Astrocyte (in vitro differentiated cells and primary cell): Measurements from ENCODE around the gene MOCS3. TPM values are rescaled to one million over a fixed set of nuclear protein-coding genes. Genes with fewer than 3 reads are reported as not detected.

Experiments used
- DNase-seq: peaks from one replicate; pipeline ENCODE4 v3.0.0-alpha.2; 2010; ENCODE audit warnings: low read depth
- FAIRE-seq: peaks from 2 replicates; lab custom pipeline; 2011; peaks lifted over from hg19 to GRCh38; lab: Jason Lieb, UNC
- H2AFZ ChIP-seq: 2 replicates; pipeline ENCODE4 v1.6.0; 2012; ENCODE audit warnings: low read depth, low read length, inconsistent platforms
- H3K27ac ChIP-seq: 2 replicates; pipeline ENCODE4 v1.5.1; 2011; ENCODE audit warnings: low read depth, low read length, inconsistent platforms
- H3K27me3 ChIP-seq: 2 replicates; pipeline ENCODE4 v1.6.0; 2011; ENCODE audit warnings: low read length, inconsistent platforms; ENCODE audit not compliant: insufficient read depth
- H3K36me3 ChIP-seq: 2 replicates; pipeline ENCODE4 v1.5.1; 2011; ENCODE audit warnings: low read length, inconsistent platforms; ENCODE audit not compliant: insufficient read depth
- H3K4me1 ChIP-seq: 2 replicates; pipeline ENCODE4 v1.5.1; 2011; ENCODE audit warnings: low read length, inconsistent platforms; ENCODE audit not compliant: insufficient read depth
- H3K4me2 ChIP-seq: 2 replicates; pipeline ENCODE4 v1.6.0; 2012; ENCODE audit warnings: low read length, inconsistent platforms
- H3K4me3 ChIP-seq: 2 replicates; pipeline ENCODE4 v1.5.1; 2011; ENCODE audit warnings: low read depth, mild to moderate bottlenecking, low read length, inconsistent platforms; ENCODE audit not compliant: insufficient read depth
- H3K79me2 ChIP-seq: 2 replicates; pipeline ENCODE4 v1.6.0; 2012; ENCODE audit warnings: mild to moderate bottlenecking, low read length, inconsistent platforms; ENCODE audit not compliant: insufficient read depth
- H3K9ac ChIP-seq: 2 replicates; pipeline ENCODE4 v1.6.0; 2012; ENCODE audit warnings: mild to moderate bottlenecking, low read length, inconsistent platforms
- H3K9me3 ChIP-seq: 2 replicates; pipeline ENCODE4 v1.5.1; 2012; ENCODE audit warnings: low read depth, mild to moderate bottlenecking, low read length, inconsistent platforms; ENCODE audit not compliant: insufficient read depth
- H4K20me1 ChIP-seq: 2 replicates; pipeline ENCODE4 v1.6.0; 2012; ENCODE audit warnings: low read length, inconsistent platforms; ENCODE audit not compliant: insufficient read depth
- H3K27ac Mint-ChIP-seq: one replicate; pipeline ENCODE4 v1.8.0; 2021; ENCODE audit warnings: mild to moderate bottlenecking, mixed read lengths; ENCODE audit not compliant: unreplicated experiment
- H3K27me3 Mint-ChIP-seq: one replicate; pipeline ENCODE4 v1.8.0; 2021; ENCODE audit warnings: low read depth, mixed read lengths; ENCODE audit not compliant: unreplicated experiment
- H3K36me3 Mint-ChIP-seq: one replicate; pipeline ENCODE4 v1.8.0; 2021; ENCODE audit warnings: low read depth, mixed read lengths; ENCODE audit not compliant: unreplicated experiment
- H3K4me1 Mint-ChIP-seq: one replicate; pipeline ENCODE4 v1.8.0; 2021; ENCODE audit warnings: low read depth, mixed read lengths; ENCODE audit not compliant: unreplicated experiment
- H3K4me3 Mint-ChIP-seq: one replicate; pipeline ENCODE4 v1.8.0; 2021; ENCODE audit warnings: mild to moderate bottlenecking, moderate library complexity, mixed read lengths; ENCODE audit not compliant: unreplicated experiment
- H3K9me3 Mint-ChIP-seq: one replicate; pipeline ENCODE4 v1.8.0; 2021; ENCODE audit warnings: mild to moderate bottlenecking, mixed read lengths; ENCODE audit not compliant: unreplicated experiment
- CTCF ChIP-seq: IDR thresholded peaks from 2 replicates; pipeline ENCODE4 v1.5.1; 2011; ENCODE audit warnings: low read depth, mild to moderate bottlenecking, inconsistent platforms, low read length, moderate library complexity; ENCODE audit not compliant: insufficient read depth
- EZH2 ChIP-seq: IDR thresholded peaks from 2 replicates; pipeline ENCODE4 v1.6.1; 2012; ENCODE audit warnings: mild to moderate bottlenecking, low read length, inconsistent platforms; ENCODE audit not compliant: insufficient read depth
- total RNA-seq: library from RNA; stranded (reverse); gene quantifications from 2 replicates; pipeline ENCODE4 v1.2.1, GENCODE V29; 2021

MOCS3 gene
- total RNA-seq, 1 donor from 2014 or later = 5.8 TPM

GRCh38 chr20:50915424-50915823 lies 43.2 kb upstream of the MOCS3 start:
- H3K27ac ChIP-seq = no peak overlapping the region
- TF ChIP-seq CTCF (no peak), EZH2 (no peak)
- H3K4me2 ChIP-seq = peak overlapping the region; percentile 47
- peaks cover 100% of the 10 kb centered on the region for H3K79me2 ChIP-seq
- peaks cover 38% of the 10 kb centered on the region for H3K4me1 ChIP-seq
- Mint-ChIP-seq H3K4me1 (peaks cover 65% of the 10 kb centered on the region), H3K27ac (peak overlapping the region; percentile 29), H3K4me3 (no peak overlapping the region), H3K9me3 (no peaks in the 10 kb centered on the region), H3K27me3 (no peaks in the 10 kb centered on the region), H3K36me3 (peaks cover 10% of the 10 kb centered on the region)
- H3K9me3 ChIP-seq = no peaks in the 10 kb centered on the region
- DNase-seq (peak; percentile 36), FAIRE-seq (no peak)
- no peak overlapping the region for H3K9ac ChIP-seq
- no peak overlapping the region for H3K4me3 ChIP-seq
- H4K20me1 ChIP-seq = peaks cover 100% of the 10 kb centered on the region
- peaks cover 3% of the 10 kb centered on the region for H3K36me3 ChIP-seq
- no peak overlapping the region for H2AFZ ChIP-seq
- no peaks in the 10 kb centered on the region for H3K27me3 ChIP-seq

- H3K4me3 Mint-ChIP-seq = no peak overlapping the region
- DNase-seq = peak; percentile 36
Measured at GRCh38 chr20:50916257-50916656, 42.4 kb upstream of the MOCS3 start.

More at GRCh38 chr20:50916257-50916656, 42.4 kb upstream of the MOCS3 start:
- peaks cover 100% of the 10 kb centered on the region for H4K20me1 ChIP-seq
- Mint-ChIP-seq H3K4me1 (peaks cover 59% of the 10 kb centered on the region), H3K36me3 (peaks cover 8% of the 10 kb centered on the region), H3K9me3 (no peaks in the 10 kb centered on the region), H3K27ac (peak overlapping the region; percentile 84), H3K27me3 (no peaks in the 10 kb centered on the region)
- H3K27ac ChIP-seq = peak overlapping the region; percentile 11
- H3K9me3 ChIP-seq = no peaks in the 10 kb centered on the region
- no peak overlapping the region for H3K4me3 ChIP-seq
- no peak overlapping the region for H2AFZ ChIP-seq
- TF ChIP-seq EZH2 = no peak
- TF ChIP-seq CTCF = no peak
- no peaks in the 10 kb centered on the region for H3K27me3 ChIP-seq
- H3K79me2 ChIP-seq = peaks cover 100% of the 10 kb centered on the region
- peaks cover 3% of the 10 kb centered on the region for H3K36me3 ChIP-seq
- H3K4me1 ChIP-seq = peaks cover 37% of the 10 kb centered on the region
- no peak for FAIRE-seq
- H3K9ac ChIP-seq = no peak overlapping the region
- H3K4me2 ChIP-seq = peak overlapping the region; percentile 12
